ENCODE results near the gene LRRC8E.

Gene LRRC8E

DNA sequence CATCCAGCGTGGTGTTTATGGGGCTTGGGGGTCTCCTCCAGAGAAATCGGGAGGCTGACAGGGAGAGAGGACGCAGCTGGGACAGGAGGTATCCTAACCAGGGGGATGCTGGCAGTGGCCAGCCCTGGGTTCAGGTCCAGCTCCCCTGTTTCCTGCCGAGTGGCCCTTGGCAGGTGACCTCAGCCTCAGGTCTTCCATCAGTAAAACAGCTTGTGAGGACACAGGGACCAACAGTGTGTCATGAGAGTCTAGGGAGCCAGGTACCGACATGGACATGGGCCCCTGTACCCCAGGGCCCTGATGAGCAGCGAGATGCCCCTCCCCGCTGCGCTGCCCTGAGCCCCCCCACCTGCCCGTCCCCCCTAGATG is 38.7 kb upstream of the LRRC8E start:
- CTCF ChIA-PET: interaction anchor here (1.9 to 2.1 kb wide), 2 partner anchors 19 to 71 kb away, joined by 5 to 9 read pairs; partner anchors contain the start of gene SNAPC2

DNA sequence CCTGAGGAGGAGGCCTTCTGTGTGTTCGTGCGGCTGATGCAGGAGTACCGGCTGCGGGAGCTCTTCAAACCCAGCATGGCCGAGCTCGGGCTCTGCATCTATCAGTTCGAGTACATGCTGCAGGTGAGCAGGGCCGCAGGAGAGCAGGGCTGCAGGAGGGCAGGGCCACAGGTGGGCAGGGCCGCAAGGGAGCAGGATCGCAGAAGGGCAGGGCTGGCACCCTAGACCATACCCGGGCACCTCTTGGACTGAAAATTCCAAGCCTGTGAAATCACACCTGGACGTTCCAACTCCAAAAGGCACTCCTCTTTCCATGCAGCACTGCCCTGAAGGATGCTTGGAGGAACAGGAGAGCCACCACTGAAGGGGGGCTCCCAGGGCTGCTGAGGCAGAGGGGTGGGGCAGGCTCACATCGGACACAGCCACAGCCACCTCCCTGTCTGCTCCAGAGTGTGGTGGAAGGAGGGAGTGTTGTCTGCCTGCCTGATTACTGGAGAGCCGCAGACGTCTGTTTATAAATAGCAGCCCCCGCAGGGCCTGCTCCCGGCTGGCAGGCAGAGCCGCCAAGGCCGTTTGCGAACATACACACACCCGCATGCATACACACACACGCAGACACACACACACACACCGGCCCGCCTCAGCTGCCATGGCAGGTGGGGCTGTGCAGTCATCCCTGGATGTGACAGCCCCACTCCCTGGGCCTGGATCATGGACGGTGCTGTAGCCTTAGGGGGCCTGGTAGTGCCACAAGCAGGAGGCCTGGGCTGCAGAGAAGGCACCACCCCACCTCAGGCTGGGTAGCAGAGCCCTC is 38.1 kb upstream of the LRRC8E start:
- no peak for DNase-seq (ENCODE audit: extremely low spot score)
- TF ChIP-seq, protein P1, sequence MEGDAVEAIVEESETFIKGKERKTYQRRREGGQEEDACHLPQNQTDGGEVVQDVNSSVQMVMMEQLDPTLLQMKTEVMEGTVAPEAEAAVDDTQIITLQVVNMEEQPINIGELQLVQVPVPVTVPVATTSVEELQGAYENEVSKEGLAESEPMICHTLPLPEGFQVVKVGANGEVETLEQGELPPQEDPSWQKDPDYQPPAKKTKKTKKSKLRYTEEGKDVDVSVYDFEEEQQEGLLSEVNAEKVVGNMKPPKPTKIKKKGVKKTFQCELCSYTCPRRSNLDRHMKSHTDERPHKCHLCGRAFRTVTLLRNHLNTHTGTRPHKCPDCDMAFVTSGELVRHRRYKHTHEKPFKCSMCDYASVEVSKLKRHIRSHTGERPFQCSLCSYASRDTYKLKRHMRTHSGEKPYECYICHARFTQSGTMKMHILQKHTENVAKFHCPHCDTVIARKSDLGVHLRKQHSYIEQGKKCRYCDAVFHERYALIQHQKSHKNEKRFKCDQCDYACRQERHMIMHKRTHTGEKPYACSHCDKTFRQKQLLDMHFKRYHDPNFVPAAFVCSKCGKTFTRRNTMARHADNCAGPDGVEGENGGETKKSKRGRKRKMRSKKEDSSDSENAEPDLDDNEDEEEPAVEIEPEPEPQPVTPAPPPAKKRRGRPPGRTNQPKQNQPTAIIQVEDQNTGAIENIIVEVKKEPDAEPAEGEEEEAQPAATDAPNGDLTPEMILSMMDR (IDR thresholded peaks at IDR 0.05; ENCODE audit: control extremely low read depth, extremely low read depth, low read depth, missing control alignments): no peak
- ChIA-PET CTCF (interaction anchor here (0.9 to 2.1 kb wide), 4 partner anchors 11 to 71 kb away, joined by 3 to 9 read pairs (median 4); partner anchors contain the start of gene SNAPC2), POLR2A (no interaction called here)

More for the DNA sequence above, 38.7 kb upstream of the LRRC8E start:
- DNase-seq (ENCODE audit: extremely low spot score): no peak
- TF ChIP-seq, protein P1 (IDR thresholded peaks at IDR 0.05; ENCODE audit: control extremely low read depth, extremely low read depth, low read depth, missing control alignments): no peak
- POLR2A ChIA-PET: no interaction called here

DNA sequence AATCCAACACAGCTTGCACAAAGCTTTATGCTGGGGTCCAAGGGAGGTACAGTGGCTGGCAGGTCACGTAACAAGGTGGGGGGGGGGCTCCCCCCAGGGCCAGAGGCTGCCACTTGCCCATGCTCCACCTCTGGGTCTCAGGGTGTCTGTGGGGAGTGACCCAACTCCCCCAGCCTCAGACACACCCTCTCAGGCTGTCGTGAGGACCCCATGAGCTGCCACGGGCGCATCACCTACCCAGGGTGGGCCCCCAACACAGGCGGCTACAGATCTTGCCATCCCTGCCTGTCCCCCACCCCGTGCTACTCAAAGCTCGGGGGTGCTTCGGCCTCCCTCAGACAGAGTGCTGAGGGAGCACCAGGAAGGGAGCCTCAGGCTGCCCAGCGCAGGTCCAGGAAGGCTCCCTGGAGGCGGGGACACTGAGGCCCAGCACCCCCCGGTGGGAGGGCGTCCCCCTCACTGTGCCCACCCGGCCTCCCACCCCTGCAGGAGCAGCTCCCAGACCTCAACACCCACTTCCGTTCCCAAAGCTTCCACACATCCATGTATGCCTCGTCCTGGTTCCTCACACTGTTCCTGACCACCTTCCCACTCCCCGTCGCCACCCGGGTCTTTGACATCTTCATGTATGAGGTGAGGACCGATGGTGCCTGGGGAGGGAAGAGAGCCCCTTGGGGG is 37.2 kb upstream of the LRRC8E start:
- ChIA-PET CTCF (interaction anchor here (0.9 to 1.8 kb wide), 3 partner anchors 11 to 49 kb away, joined by 3 to 6 read pairs (median 3); no protein-coding TSS in a partner anchor), POLR2A (no interaction called here)
- TF ChIP-seq, protein P1 (IDR thresholded peaks at IDR 0.05; ENCODE audit: control extremely low read depth, extremely low read depth, low read depth, missing control alignments): no peak
- no peak for DNase-seq (ENCODE audit: extremely low spot score)

DNA sequence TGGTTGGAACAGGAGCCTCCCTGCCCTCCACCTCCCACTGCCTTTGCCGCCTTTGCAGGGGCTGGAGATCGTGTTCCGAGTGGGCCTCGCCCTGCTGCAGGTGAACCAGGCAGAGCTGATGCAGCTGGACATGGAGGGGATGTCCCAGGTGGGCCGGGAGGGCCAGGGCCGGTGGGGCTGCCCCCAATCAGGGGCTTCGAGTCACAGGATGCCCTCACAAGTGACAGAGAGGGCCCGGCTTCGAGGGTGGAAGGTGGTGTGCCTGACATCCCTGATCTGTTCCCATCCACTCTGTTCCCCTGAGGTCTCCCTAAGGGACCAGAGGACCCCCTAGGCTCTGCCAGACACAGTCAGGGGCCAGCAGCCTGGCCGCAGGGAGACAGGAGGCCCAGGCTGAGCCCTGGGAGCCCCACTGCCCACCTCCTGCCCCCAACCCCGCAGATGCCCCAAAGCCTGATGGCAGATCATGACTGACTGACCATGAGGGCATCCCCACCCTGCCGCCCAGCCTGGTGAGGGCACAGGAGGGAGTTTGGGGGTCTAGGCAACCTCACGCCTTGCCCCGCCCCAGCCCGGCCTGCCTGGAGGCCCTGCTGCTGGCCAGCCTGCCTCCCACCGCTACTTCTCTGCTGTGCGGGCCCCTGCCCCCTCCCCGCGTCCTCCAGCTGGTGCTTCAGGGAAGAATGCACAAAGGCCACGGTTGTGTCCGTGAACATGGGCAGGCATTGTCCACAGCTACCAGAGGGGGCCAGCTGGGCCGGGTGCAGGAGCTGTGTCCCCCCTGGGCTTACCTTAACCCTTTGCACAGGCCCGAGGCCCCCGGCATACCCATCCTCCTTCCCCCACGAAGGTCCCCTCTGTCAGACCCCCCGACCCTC is 36.4 kb upstream of the LRRC8E start:
- DNase-seq (ENCODE audit: extremely low spot score): no peak
- ChIA-PET CTCF (interaction anchor here (0.6 to 3.0 kb wide), 21 partner anchors 8 to 284 kb away, joined by 3 to 34 read pairs (median 4); partner anchors contain the start of genes MAP2K7, SNAPC2, TIMM44 and TRAPPC5), POLR2A (no interaction called here)
- TF ChIP-seq, protein P1 (IDR thresholded peaks at IDR 0.05; ENCODE audit: control extremely low read depth, extremely low read depth, low read depth, missing control alignments): no peak

DNA sequence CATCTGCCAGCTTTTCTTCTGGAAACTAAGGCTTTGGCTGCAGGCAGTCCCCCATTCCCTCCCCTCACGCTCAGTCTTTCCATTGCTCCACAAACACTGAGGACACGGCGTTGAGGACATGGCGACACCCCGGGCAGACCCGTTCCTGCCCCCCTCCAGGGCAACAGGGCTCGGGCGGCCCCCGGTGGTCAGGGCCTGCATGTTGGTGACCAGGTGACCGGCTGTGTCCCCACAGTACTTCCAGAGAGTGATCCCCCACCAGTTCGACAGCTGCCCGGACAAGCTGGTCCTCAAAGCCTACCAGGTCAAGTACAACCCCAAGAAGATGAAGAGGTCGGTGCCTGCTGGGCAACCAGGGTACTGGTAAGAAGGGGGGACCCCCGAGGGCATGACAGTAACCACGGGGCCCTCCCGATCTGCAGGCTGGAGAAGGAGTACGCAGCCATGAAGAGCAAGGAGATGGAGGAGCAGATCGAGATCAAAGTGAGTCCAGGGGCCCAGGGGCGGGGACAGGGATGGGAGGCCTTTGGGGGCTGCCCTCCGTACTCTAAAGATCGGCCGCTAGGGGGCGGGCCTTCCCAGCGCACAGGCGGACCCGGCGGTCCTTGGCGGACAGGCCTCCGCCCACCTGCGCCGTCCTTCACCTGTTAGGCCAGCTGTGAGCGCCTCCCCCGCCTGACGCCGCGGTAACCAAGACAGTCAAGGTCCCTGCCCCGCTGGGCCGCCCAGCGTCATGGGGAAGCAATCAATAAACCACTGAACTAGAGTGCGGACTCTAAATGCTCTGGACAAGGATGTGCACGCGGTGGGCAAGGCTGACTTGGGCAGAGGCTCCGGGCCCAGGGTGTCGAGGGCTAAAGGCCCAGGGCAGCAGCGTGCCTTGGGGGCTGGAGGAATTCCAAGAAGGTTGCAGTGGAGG is 35.2 kb upstream of the LRRC8E start:
- TF ChIP-seq, protein P1 (IDR thresholded peaks at IDR 0.05; ENCODE audit: control extremely low read depth, extremely low read depth, low read depth, missing control alignments): peak; percentile 75
- POLR2A ChIA-PET: no interaction called here
- CTCF ChIA-PET: interaction anchor here (0.6 to 3.0 kb wide), 29 partner anchors 9 to 285 kb away, joined by 3 to 34 read pairs (median 4); partner anchors contain the start of genes MAP2K7, SNAPC2, TIMM44 and TRAPPC5
- peak; percentile 93 for DNase-seq (ENCODE audit: extremely low spot score)
